Activated CD4-positive, alpha-beta memory T cell treated with anti-CD3 and anti-CD28 coated beads, Interleukin-2, amount 10 ng/mL, durations not matched to agents 7 days and 5 days (primary cell): ENCODE data around the gene TOP1. TPM values are rescaled to one million over a fixed set of nuclear protein-coding genes. Genes with fewer than 3 reads are reported as not detected.

ENCODE experiments used
- CTCF ChIA-PET: fragments of 350-600 bp; sonication (Branson Sonifier 250); formaldehyde crosslinking; loops from one replicate; lab custom pipeline; 2021; ENCODE audit warnings: antibody characterized with exemption, inconsistent platforms; lab: Charles Lee
- POLR2A ChIA-PET: fragments of 350-600 bp; sonication (Branson Sonifier 250); formaldehyde crosslinking; loops from one replicate; lab custom pipeline; 2021; ENCODE audit warnings: antibody characterized with exemption; lab: Charles Lee
- DNase-seq: peaks from one replicate; pipeline ENCODE4 v3.0.0-alpha.2; 2020
- H3K27ac Mint-ChIP-seq: one replicate; pipeline ENCODE4 v1.8.0; 2021; ENCODE audit warnings: mild to moderate bottlenecking, mixed read lengths
- H3K27me3 Mint-ChIP-seq: one replicate; pipeline ENCODE4 v1.8.0; 2021; ENCODE audit warnings: mixed read lengths
- H3K36me3 Mint-ChIP-seq: one replicate; pipeline ENCODE4 v1.8.0; 2021; ENCODE audit warnings: low read depth, mixed read lengths
- H3K4me1 Mint-ChIP-seq: one replicate; pipeline ENCODE4 v1.8.0; 2021; ENCODE audit warnings: mixed read lengths
- H3K4me3 Mint-ChIP-seq: one replicate; pipeline ENCODE4 v1.8.0; 2021; ENCODE audit warnings: mild to moderate bottlenecking, mixed read lengths
- H3K9me3 Mint-ChIP-seq: one replicate; pipeline ENCODE4 v1.8.0; 2021; ENCODE audit warnings: mixed read lengths
- total RNA-seq, 2 experiments: library from RNA; stranded (reverse); gene quantifications; one replicate each; pipeline ENCODE4 v1.2.3, GENCODE V29; 2021

Gene TOP1
- total RNA-seq, result 10 to 100 TPM; 67.5 to 68.0 TPM

GRCh38 chr20:41028359-41029149 is at the start of gene TOP1:
TOP1 (plus strand) TSS chr20:41028822; CDS start chr20:41029068, 246 bp downstream.
- ChIA-PET POLR2A (interaction anchor here (1.0 to 6.0 kb wide), 9 partner anchors 10 to 38 kb away, joined by 3 to 45 read pairs (median 5); no protein-coding TSS in a partner anchor), CTCF (interaction anchor here (1.0 to 1.7 kb wide), 4 partner anchors 12 to 66 kb away, joined by 3 to 6 read pairs (median 4); no protein-coding TSS in a partner anchor)
- Mint-ChIP-seq H3K9me3 (no peaks in the 10 kb centered on the region), H3K27ac (peak within 1 kb of the TSS; percentile 91), H3K27me3 (no peaks in the 10 kb centered on the region), H3K36me3 (peaks cover 39% of the 10 kb centered on the region), H3K4me1 (peaks cover 48% of the 10 kb centered on the region), H3K4me3 (peak within 1 kb of the TSS; percentile 88)
- DNase-seq, result peak; percentile 100

DNA sequence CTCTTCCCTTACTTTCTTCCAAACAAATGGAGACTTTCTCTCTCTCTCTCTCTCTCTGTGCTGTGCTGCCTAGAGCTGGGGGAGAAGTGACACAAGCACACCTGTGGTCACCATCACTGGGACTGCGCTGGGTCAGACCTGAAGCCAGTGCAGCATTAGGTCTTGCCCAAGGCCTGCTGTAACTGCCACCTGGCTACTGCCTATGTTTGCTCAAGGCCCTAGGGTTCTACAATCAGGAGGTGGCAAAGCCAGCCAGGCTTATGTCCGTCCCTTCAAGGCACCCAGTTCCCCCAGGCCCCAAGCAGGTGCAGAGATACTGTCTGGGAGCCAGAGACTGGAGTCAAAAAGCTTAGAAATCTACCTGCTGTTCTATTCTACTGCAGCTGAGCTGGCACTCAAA is 49.4 kb upstream of the TOP1 start:
- POLR2A ChIA-PET, result no interaction called here
- Mint-ChIP-seq H3K4me1 (peaks cover 2% of the 10 kb centered on the region), H3K4me3 (no peak overlapping the region), H3K27ac (no peak overlapping the region), H3K27me3 (peaks cover 32% of the 10 kb centered on the region), H3K36me3 (peaks cover 9% of the 10 kb centered on the region), H3K9me3 (peaks cover 18% of the 10 kb centered on the region)
- DNase-seq, result no peak
- CTCF ChIA-PET, result interaction anchor here (0.9 to 1.1 kb wide), 2 partner anchors 11 to 115 kb away, joined by 3 read pairs; no protein-coding TSS in a partner anchor

DNA sequence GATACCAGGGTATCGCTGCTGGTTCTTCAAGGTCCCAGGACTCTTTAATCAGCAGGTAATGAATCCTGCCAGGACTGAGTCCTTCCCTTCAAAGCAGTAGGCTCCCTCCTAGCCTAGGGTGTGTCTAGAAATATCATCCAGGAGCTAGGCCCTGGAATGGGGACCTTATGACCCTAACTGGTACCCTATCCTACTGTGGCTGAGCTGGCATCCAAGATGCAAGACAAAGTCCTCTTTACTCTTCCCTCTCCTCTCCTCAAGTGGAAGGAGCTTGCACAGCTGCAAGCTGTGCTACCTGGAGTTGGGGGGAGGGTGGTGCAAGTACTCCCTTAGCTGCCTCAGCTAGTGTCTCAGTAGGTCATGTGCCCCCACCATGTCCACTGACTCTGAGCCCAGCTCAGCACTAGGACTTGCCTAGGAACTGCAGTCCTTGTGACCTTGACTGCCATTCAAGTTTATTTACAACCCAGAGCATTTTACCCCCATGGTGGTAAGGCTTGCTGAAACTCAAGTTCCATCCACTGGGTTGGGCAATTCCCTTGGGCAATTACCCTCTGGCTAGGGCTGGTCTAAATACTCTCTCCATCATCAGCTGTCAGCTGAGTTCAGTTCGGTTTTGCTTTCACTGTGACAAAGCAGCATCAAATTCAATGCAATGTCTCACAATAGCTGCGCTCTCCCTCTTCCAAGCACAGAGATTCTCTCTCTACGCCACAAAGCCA is 48.4 kb upstream of the TOP1 start:
- H3K36me3 Mint-ChIP-seq, result peaks cover 9% of the 10 kb centered on the region
- H3K4me3 Mint-ChIP-seq, result no peak overlapping the region
- POLR2A ChIA-PET, result no interaction called here
- peaks cover 2% of the 10 kb centered on the region for H3K4me1 Mint-ChIP-seq
- CTCF ChIA-PET, result interaction anchor here (1.1 to 3.5 kb wide), 3 partner anchors 10 to 115 kb away, joined by 3 to 16 read pairs (median 3); no protein-coding TSS in a partner anchor
- peaks cover 18% of the 10 kb centered on the region for H3K9me3 Mint-ChIP-seq
- no peak for DNase-seq
- no peak overlapping the region for H3K27ac Mint-ChIP-seq
- H3K27me3 Mint-ChIP-seq, result peaks cover 23% of the 10 kb centered on the region

DNA sequence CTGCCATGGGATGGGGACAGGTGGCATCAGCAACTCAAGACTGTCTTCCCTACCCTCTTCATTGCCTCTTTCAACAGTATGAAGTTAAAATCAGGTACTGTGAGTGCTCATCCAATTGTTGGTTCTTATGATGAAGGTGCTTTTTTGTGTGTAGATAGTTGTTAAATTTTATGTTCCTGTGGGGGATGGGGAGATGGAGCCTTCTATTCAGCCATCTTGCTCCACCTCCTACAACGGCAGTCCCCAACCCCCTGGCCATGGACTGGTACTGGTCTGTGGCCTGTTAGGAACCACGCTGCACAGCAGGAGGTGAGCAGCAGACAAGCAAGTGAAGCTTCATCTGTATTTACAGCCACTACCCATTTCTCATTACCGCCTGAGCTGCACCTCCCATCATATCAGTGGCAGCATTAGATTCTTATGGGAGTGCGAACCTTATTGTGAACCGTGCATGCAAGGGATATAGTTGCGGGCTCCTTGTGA is 47.8 kb upstream of the TOP1 start:
- peaks cover 9% of the 10 kb centered on the region for H3K36me3 Mint-ChIP-seq
- no peak overlapping the region for H3K27ac Mint-ChIP-seq
- peaks cover 18% of the 10 kb centered on the region for H3K9me3 Mint-ChIP-seq
- ChIA-PET CTCF (interaction anchor here (0.6 to 3.5 kb wide), 3 partner anchors 10 to 114 kb away, joined by 3 to 16 read pairs (median 4); no protein-coding TSS in a partner anchor), POLR2A (no interaction called here)
- H3K27me3 Mint-ChIP-seq, result peaks cover 17% of the 10 kb centered on the region
- peaks cover 4% of the 10 kb centered on the region for H3K4me1 Mint-ChIP-seq
- DNase-seq, result no peak
- H3K4me3 Mint-ChIP-seq, result no peak overlapping the region

DNA sequence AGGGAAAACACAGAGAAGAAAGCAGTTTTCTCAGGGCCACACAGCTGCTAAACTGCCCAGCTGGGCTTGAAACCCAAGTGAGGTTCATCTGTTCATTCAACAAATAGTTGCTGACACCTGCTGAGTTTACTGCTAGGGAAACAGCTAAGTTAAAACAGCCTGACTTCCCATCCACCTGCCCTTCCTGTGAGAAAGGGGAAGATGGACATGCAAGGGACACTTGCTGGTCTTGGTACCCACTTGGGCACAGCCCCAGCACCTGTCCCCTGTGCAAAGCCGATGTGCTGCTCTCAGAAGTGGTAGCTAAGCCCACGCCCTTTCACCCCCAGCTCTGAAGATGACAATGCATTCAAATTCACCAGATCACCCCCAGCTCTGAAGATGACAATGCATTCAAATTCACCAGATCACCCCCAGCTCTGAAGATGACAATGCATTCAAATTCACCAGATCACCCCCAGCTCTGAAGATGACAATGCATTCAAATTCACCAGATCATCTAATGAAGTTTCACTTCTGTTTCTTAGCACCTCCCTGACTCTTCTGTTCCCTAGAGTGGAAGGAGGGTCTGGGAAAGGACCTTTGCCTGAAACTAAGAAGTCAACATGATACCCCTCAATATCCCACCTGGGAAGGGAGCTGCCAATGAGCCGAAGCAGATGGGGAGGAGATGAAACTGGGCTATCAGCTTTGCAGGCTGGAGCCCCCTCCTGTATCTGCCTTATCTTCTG is 46.0 kb upstream of the TOP1 start:
- no peak for DNase-seq
- H3K4me1 Mint-ChIP-seq, result peaks cover 19% of the 10 kb centered on the region
- no peak overlapping the region for H3K4me3 Mint-ChIP-seq
- ChIA-PET POLR2A (interaction anchor here (1.2 kb wide), 1 partner anchor 121 kb away, joined by 3 read pairs; no protein-coding TSS in a partner anchor), CTCF (interaction anchor here (0.9 to 3.5 kb wide), 3 partner anchors 8 to 153 kb away, joined by 4 to 16 read pairs (median 10); no protein-coding TSS in a partner anchor)
- peaks cover 13% of the 10 kb centered on the region for H3K9me3 Mint-ChIP-seq
- peaks cover 5% of the 10 kb centered on the region for H3K27me3 Mint-ChIP-seq
- H3K36me3 Mint-ChIP-seq, result peaks cover 2% of the 10 kb centered on the region
- no peak overlapping the region for H3K27ac Mint-ChIP-seq

- ChIA-PET CTCF (interaction anchor here (0.7 to 2.3 kb wide), 5 partner anchors 8 to 189 kb away, joined by 3 to 10 read pairs (median 3); no protein-coding TSS in a partner anchor), POLR2A (no interaction called here)
- Mint-ChIP-seq H3K4me1 (peaks cover 20% of the 10 kb centered on the region), H3K4me3 (no peak overlapping the region), H3K9me3 (peaks cover 2% of the 10 kb centered on the region), H3K27ac (no peak overlapping the region), H3K27me3 (no peaks in the 10 kb centered on the region), H3K36me3 (no peaks in the 10 kb centered on the region)
- no peak for DNase-seq
These were observed 44.7 kb upstream of the TOP1 start for GRCh38 chr20:40983898-40984297.

GRCh38 chr20:40984496-40984895 is 44.1 kb upstream of the TOP1 start:
- Mint-ChIP-seq H3K4me3 (no peak overlapping the region), H3K9me3 (peaks cover under 1% of the 10 kb centered on the region), H3K36me3 (no peaks in the 10 kb centered on the region), H3K4me1 (peaks cover 20% of the 10 kb centered on the region), H3K27me3 (no peaks in the 10 kb centered on the region), H3K27ac (no peak overlapping the region)
- ChIA-PET POLR2A (no interaction called here), CTCF (interaction anchor here (0.7 to 1.5 kb wide), 3 partner anchors 8 to 88 kb away, joined by 3 read pairs; no protein-coding TSS in a partner anchor)
- no peak for DNase-seq

- POLR2A ChIA-PET, result interaction anchor here (0.6 to 1.8 kb wide), 6 partner anchors 15 to 171 kb away, joined by 3 read pairs; partner anchors contain the start of gene PLCG1
- Mint-ChIP-seq H3K4me1 (peaks cover 36% of the 10 kb centered on the region), H3K9me3 (no peaks in the 10 kb centered on the region), H3K27me3 (no peaks in the 10 kb centered on the region), H3K27ac (peak overlapping the region; percentile 60), H3K4me3 (no peak overlapping the region), H3K36me3 (no peaks in the 10 kb centered on the region)
- CTCF ChIA-PET, result interaction anchor here (1.4 to 9.2 kb wide), 5 partner anchors 18 to 353 kb away, joined by 5 to 252 read pairs (median 15); partner anchors contain the start of gene LPIN3
- DNase-seq, result no peak
These were observed 41.8 kb upstream of the TOP1 start for GRCh38 chr20:40986774-40987173.

GRCh38 chr20:40990542-40991120 is 38.0 kb upstream of the TOP1 start:
- H3K27me3 Mint-ChIP-seq, result no peaks in the 10 kb centered on the region
- H3K4me1 Mint-ChIP-seq, result peaks cover 39% of the 10 kb centered on the region
- H3K9me3 Mint-ChIP-seq, result no peaks in the 10 kb centered on the region

DNA sequence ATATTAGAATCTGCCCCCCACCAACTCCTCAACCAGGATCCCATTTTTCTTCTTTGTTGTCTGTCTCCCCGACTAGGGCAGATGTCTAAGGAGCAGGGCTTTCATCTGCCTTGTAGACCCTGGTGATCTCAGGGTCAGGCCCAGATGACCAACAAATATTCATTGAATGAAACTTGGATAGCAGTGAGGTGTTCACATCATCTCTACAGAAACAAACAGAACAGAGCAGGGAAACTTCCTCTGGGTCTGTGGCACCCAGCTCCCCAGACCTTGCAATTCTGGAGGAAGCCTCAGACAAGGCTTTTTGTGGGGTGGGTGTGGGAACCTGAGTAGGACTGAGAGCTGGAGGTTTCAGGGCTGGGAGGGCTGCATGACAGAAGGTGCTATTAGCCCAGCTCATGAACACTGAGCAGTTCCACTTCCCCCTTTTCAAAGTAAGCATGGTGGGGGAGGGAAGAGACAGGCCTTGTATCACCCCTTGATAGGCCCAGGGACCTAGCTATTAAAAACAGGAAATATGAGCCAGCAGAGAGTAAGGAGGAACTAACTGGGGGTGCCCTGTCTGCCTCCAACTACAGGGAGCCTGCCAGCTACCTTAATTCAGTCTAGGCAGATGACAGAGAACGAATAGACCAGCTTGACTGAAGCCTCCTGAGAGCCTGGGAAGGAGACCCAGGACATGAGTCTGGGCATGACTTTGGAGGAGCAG is 37.3 kb upstream of the TOP1 start:
- no peaks in the 10 kb centered on the region for H3K9me3 Mint-ChIP-seq
- peak overlapping the region; percentile 63 for H3K27ac Mint-ChIP-seq
- no peak for DNase-seq
- peaks cover 36% of the 10 kb centered on the region for H3K4me1 Mint-ChIP-seq
- ChIA-PET CTCF (interaction anchor here (0.7 to 9.2 kb wide), 54 partner anchors 10 to 353 kb away, joined by 3 to 252 read pairs (median 6); partner anchors contain the start of genes LPIN3 and TOP1), POLR2A (interaction anchor here (0.9 to 3.0 kb wide), 16 partner anchors 11 to 166 kb away, joined by 3 to 18 read pairs (median 4); no protein-coding TSS in a partner anchor)
- no peaks in the 10 kb centered on the region for H3K36me3 Mint-ChIP-seq
- no peak overlapping the region for H3K4me3 Mint-ChIP-seq
- no peaks in the 10 kb centered on the region for H3K27me3 Mint-ChIP-seq

More at GRCh38 chr20:40990542-40991120, 38.0 kb upstream of the TOP1 start:
- H3K27ac Mint-ChIP-seq, result peak overlapping the region; percentile 63
- peak; percentile 78 for DNase-seq
- no peaks in the 10 kb centered on the region for H3K36me3 Mint-ChIP-seq
- H3K4me3 Mint-ChIP-seq, result no peak overlapping the region
- ChIA-PET CTCF (interaction anchor here (0.7 to 9.2 kb wide), 51 partner anchors 9 to 354 kb away, joined by 3 to 252 read pairs (median 7); partner anchors contain the start of genes LPIN3 and TOP1), POLR2A (interaction anchor here (0.9 to 3.0 kb wide), 14 partner anchors 12 to 145 kb away, joined by 3 to 18 read pairs (median 5); no protein-coding TSS in a partner anchor)
